HepG2 (cell line): Measurements from ENCODE around the gene PROP1.

Experiments used
- MNT ChIP-seq: fragments of 450-650 bp; IDR thresholded peaks from 2 replicates; pipeline ENCODE4 v1.6.1; 2016
- NR3C1 ChIP-seq: sonication (generic); formaldehyde crosslinking; IDR thresholded peaks from 2 replicates; pipeline ENCODE4 v1.4.0; 2020; ENCODE audit warnings: missing genetic modification reagents
- PRDM10 ChIP-seq: sonication (generic); formaldehyde crosslinking; IDR thresholded peaks from 2 replicates; pipeline ENCODE4 v1.4.0; 2020; ENCODE audit warnings: low read depth, missing genetic modification reagents
- RXRA ChIP-seq: sonication (generic); formaldehyde crosslinking; IDR thresholded peaks from 2 replicates; pipeline ENCODE4 v1.5.1; 2020; ENCODE audit warnings: missing genetic modification reagents
- SETDB1 ChIP-seq: sonication (generic); formaldehyde crosslinking; IDR thresholded peaks from 2 replicates; pipeline ENCODE4 v1.5.1; 2020; ENCODE audit warnings: missing genetic modification reagents, mild to moderate bottlenecking, borderline replicate concordance
- TAF1 ChIP-seq: sonication (generic); formaldehyde crosslinking; IDR thresholded peaks from 2 replicates; pipeline ENCODE4 v1.4.0; 2020; ENCODE audit warnings: missing genetic modification reagents
- USF2 ChIP-seq, 2 experiments: sonication (generic) in 1 of 2; formaldehyde crosslinking in 1 of 2; IDR thresholded peaks; 2 replicates each; pipeline versions ENCODE4 v1.5.1 to v1.6.1; 2011 to 2020; ENCODE audit warnings: borderline replicate concordance in 1 of 2, low read depth in 1 of 2, low read length in 1 of 2, mild to moderate bottlenecking in 1 of 2, missing genetic modification reagents in 1 of 2, moderate library complexity in 1 of 2
- ZNF407 ChIP-seq: sonication (generic); formaldehyde crosslinking; IDR thresholded peaks from one replicate; pipeline ENCODE4 v1.5.1; 2020; ENCODE audit warnings: mild to moderate bottlenecking, missing genetic modification reagents; ENCODE audit errors: not compliant biosample characterization
- ZNF670 ChIP-seq: sonication (generic); formaldehyde crosslinking; IDR thresholded peaks from 2 replicates; pipeline ENCODE4 v1.8.0; 2022; ENCODE audit warnings: mild to moderate bottlenecking, missing genetic modification reagents, borderline replicate concordance

- no peak for TF ChIP-seq RXRA (CRISPR knock-in tag)
- TF ChIP-seq SETDB1 (CRISPR knock-in tag), result no peak
- no peak for TF ChIP-seq ZNF407 (CRISPR knock-in tag)
- TF ChIP-seq ZNF670 (CRISPR knock-in tag), result no peak
- TF ChIP-seq MNT, result no peak
- TF ChIP-seq NR3C1 (CRISPR knock-in tag), result no peak
- TF ChIP-seq PRDM10 (CRISPR knock-in tag), result no peak
- TF ChIP-seq USF2 (IDR thresholded peaks at IDR 0.05; ENCODE audit: low read depth, low read length), result no peak
- TF ChIP-seq USF2 (CRISPR knock-in tag; IDR thresholded peaks at IDR 0.05; ENCODE audit: borderline replicate concordance), result no peak
- TF ChIP-seq TAF1 (CRISPR knock-in tag), result no peak
Measured at GRCh38 chr5:177966009-177966838, 29.8 kb downstream of the PROP1 start.
